Endothelial cell of umbilical vein (primary cell): ENCODE results near the gene GSN. TPM values are rescaled to one million over a fixed set of nuclear protein-coding genes. Genes with fewer than 3 reads are reported as not detected.

ENCODE experiments used
- BruUV-seq: library from RNA; stranded (reverse); fragments of 400-500 nt; replicated peaks from 2 replicates; lab custom pipeline; 2021; lab: Mats Ljungman, UMichigan
- CTCF ChIA-PET: fragments of 300-600, 350-600 bp; sonication (Branson Sonifier 250); formaldehyde crosslinking; loops from one replicate; lab custom pipeline; 2021; ENCODE audit warnings: antibody characterized with exemption, inconsistent platforms; lab: Charles Lee
- POLR2A ChIA-PET: fragments of 300-600, 350-600 bp; sonication (Branson Sonifier 250); formaldehyde crosslinking; loops from one replicate; lab custom pipeline; 2021; ENCODE audit warnings: antibody characterized with exemption, inconsistent platforms; lab: Charles Lee
- DNase-seq: peaks from one replicate; pipeline ENCODE4 v3.0.0-alpha.2; 2011; ENCODE audit warnings: low read depth, low spot score
- FAIRE-seq: peaks from 2 replicates; lab custom pipeline; 2011; peaks lifted over from hg19 to GRCh38; lab: Jason Lieb, UNC
- H2AFZ ChIP-seq: 2 replicates; pipeline ENCODE4 v1.6.0; 2012; ENCODE audit warnings: low read depth, low read length, control low read depth, inconsistent platforms
- H3K27ac ChIP-seq: 2 replicates; pipeline ENCODE4 v1.5.1; 2011; ENCODE audit warnings: low read depth, mild to moderate bottlenecking, control low read depth, low read length, moderate library complexity; ENCODE audit not compliant: insufficient read depth
- H3K27me3 ChIP-seq, 2 experiments: 2 replicates each; pipeline versions ENCODE4 v1.6.0 to v1.6.1; 2011; ENCODE audit warnings: low read length in 2 of 2, mixed read lengths in 1 of 2; ENCODE audit not compliant: control insufficient read depth in 2 of 2, insufficient read depth in 2 of 2
- H3K36me3 ChIP-seq, 2 experiments: 2 replicates in 1 of 2; 3 replicates in 1 of 2; pipeline ENCODE4 v1.5.1; 2011; ENCODE audit warnings: low read length in 2 of 2, mild to moderate bottlenecking in 1 of 2, moderate library complexity in 1 of 2; ENCODE audit not compliant: control insufficient read depth in 2 of 2, insufficient read depth in 2 of 2; ENCODE audit errors: extremely low read depth in 1 of 2
- H3K4me1 ChIP-seq: 3 replicates; pipeline ENCODE4 v1.5.1; 2011; ENCODE audit warnings: mild to moderate bottlenecking, low read length; ENCODE audit not compliant: control insufficient read depth, insufficient read depth; ENCODE audit errors: extremely low read depth
- H3K4me2 ChIP-seq: 2 replicates; pipeline ENCODE4 v1.6.1; 2011; ENCODE audit warnings: low read length, control low read depth, mixed read lengths; ENCODE audit not compliant: insufficient read depth
- H3K4me3 ChIP-seq, 3 experiments: fragments of 200-600 bp in 1 of 3; sonication (generic), shearing (Covaris generic) in 1 of 3; replicated peaks in 1 of 3; 2 replicates each; pipeline ENCODE4 v1.5.1; 2011 to 2016; ENCODE audit warnings: control low read depth in 3 of 3, low read length in 3 of 3, mild to moderate bottlenecking in 2 of 3, inconsistent platforms in 1 of 3, low read depth in 1 of 3, moderate library complexity in 1 of 3; ENCODE audit not compliant: insufficient read depth in 1 of 3
- H3K79me2 ChIP-seq: 2 replicates; pipeline ENCODE4 v1.6.0; 2012; ENCODE audit warnings: low read length, inconsistent platforms; ENCODE audit not compliant: control insufficient read depth, insufficient read depth
- H3K9ac ChIP-seq: replicated peaks from 2 replicates; pipeline ENCODE3; 2011; ENCODE audit warnings: low read length, control low read depth; ENCODE audit not compliant: insufficient read depth; ENCODE audit errors: extremely low read depth
- H3K9me1 ChIP-seq: replicated peaks from 3 replicates; pipeline ENCODE4 v1.6.0; 2011; ENCODE audit warnings: mild to moderate bottlenecking, low read length; ENCODE audit not compliant: control insufficient read depth, insufficient read depth; ENCODE audit errors: extremely low read depth
- H3K9me3 ChIP-seq: replicated peaks from 2 replicates; pipeline ENCODE4 v1.5.1; 2012; ENCODE audit warnings: low read length, inconsistent platforms; ENCODE audit not compliant: control insufficient read depth, insufficient read depth
- H4K20me1 ChIP-seq: replicated peaks from 2 replicates; pipeline ENCODE3; 2011; ENCODE audit warnings: mild to moderate bottlenecking, low read length; ENCODE audit not compliant: control insufficient read depth, insufficient read depth; ENCODE audit errors: extremely low read depth
- CTCF ChIP-seq, 2 donors: IDR thresholded peaks; 1 replicate in 1 of 2; 2 replicates in 1 of 2; pipeline ENCODE4 v1.5.1; 2011; ENCODE audit warnings: low read length in 2 of 2, mild to moderate bottlenecking in 2 of 2, moderate library complexity in 2 of 2, control low read depth in 1 of 2, inconsistent platforms in 1 of 2, low read depth in 1 of 2; ENCODE audit not compliant: insufficient read depth in 1 of 2; ENCODE audit errors: extremely low read depth in 1 of 2
- EZH2 ChIP-seq: IDR thresholded peaks from 2 replicates; pipeline ENCODE4 v1.6.1; 2012; ENCODE audit warnings: borderline replicate concordance, low read depth, mild to moderate bottlenecking, moderate library complexity, low read length, inconsistent platforms; ENCODE audit not compliant: severe bottlenecking
- FOS ChIP-seq: IDR thresholded peaks from 2 replicates; pipeline ENCODE4 v1.6.1; 2011; ENCODE audit warnings: mild to moderate bottlenecking, low read length, moderate library complexity, borderline replicate concordance; ENCODE audit not compliant: insufficient read depth
- GATA2 ChIP-seq: IDR thresholded peaks from 2 replicates; pipeline ENCODE4 v1.7.0; 2011; ENCODE audit warnings: low read depth, mild to moderate bottlenecking, moderate library complexity, mixed read lengths, low read length; ENCODE audit not compliant: insufficient read length, insufficient read depth
- JUN ChIP-seq: IDR thresholded peaks from 2 replicates; pipeline ENCODE4 v1.6.1; 2011; ENCODE audit warnings: borderline replicate concordance, low read depth; ENCODE audit not compliant: insufficient read length, insufficient read depth
- MAX ChIP-seq: IDR thresholded peaks from 2 replicates; pipeline ENCODE4 v1.6.1; 2011; ENCODE audit not compliant: insufficient read depth, insufficient read length
- MYC ChIP-seq: IDR thresholded peaks from one replicate; pipeline ENCODE4 v1.6.1; 2011; ENCODE audit warnings: mild to moderate bottlenecking, low read depth, low read length
- POLR2A ChIP-seq: IDR thresholded peaks from 2 replicates; pipeline ENCODE4 v1.6.1; 2012; ENCODE audit warnings: low read depth, mild to moderate bottlenecking, control low read depth, low read length
- POLR2AphosphoS5 ChIP-seq: IDR thresholded peaks from 2 replicates; pipeline ENCODE4 v1.6.1; 2012; ENCODE audit warnings: low read depth, mild to moderate bottlenecking, control low read depth, low read length, moderate library complexity; ENCODE audit not compliant: insufficient read depth
- dilution Hi-C: fragments of 300-500 bp; cut with MboI; formaldehyde crosslinking; loops from one replicate; pipeline ENCODE4 v1.15.0; 2019; ENCODE audit warnings: low sequenced_read_pairs; ENCODE audit not compliant: extremely low pct_ligation_motif_present
- intact Hi-C: fragments of 100-400 bp; cut with micrococcal nuclease; formaldehyde crosslinking; loops from one replicate; pipeline ENCODE4 v1.10.0; 2022
- polyA plus RNA-seq, 4 experiments: library from polyadenylated mRNA; depleted of rRNA in 3 of 4; stranded (reverse) in 3 of 4; unstranded in 1 of 4; fragments of >200 nt; gene quantifications; 2 replicates each; pipeline versions ENCODE4 v1.2.1 to v1.2.3, GENCODE V29; 2011 to 2012; ENCODE audit warnings: missing spikeins in 1 of 4
- total RNA-seq: library from RNA; stranded (reverse); gene quantifications from 2 replicates; pipeline ENCODE4 v1.2.3, GENCODE V29; 2021

Gene GSN
- total and polyA plus RNA-seq, 2 donors (not counting 3 experiments of a cell fraction or from before 2014, with no cell fraction given), result 130 to 232 TPM

GRCh38 chr9:121316852-121317373, 49.0 kb downstream of the GSN start:
- intact Hi-C loops, result no loop called here
- dilution Hi-C loops, result no loop called here
- POLR2A ChIA-PET, result no interaction called here

More at GRCh38 chr9:121316852-121317373, 49.0 kb downstream of the GSN start:
- DNase-seq (no peak), FAIRE-seq (no peak)
- Histone ChIP-seq H3K9me1 (no peaks in the 10 kb centered on the region), H3K4me2 (no peak overlapping the region), H3K9me3 (no peaks in the 10 kb centered on the region), H2AFZ (no peak overlapping the region), H3K27ac (no peak overlapping the region), H3K79me2 (no peaks in the 10 kb centered on the region), H3K9ac (no peak overlapping the region), H3K4me3 (no peak overlapping the region), H3K36me3 (peaks cover 12 to 28% of the 10 kb centered on the region in 2 experiments), H3K27me3 (no peaks in the 10 kb centered on the region), H3K4me1 (no peaks in the 10 kb centered on the region), H4K20me1 (no peaks in the 10 kb centered on the region)
- no peak for TF ChIP-seq POLR2A
- no peak for TF ChIP-seq EZH2
- no peak for TF ChIP-seq POLR2AphosphoS5
- TF ChIP-seq GATA2, result no peak
- no peak for TF ChIP-seq MAX
- TF ChIP-seq CTCF (IDR thresholded peaks at IDR 0.05; ENCODE audit: extremely low read depth in 1 of 2, insufficient read depth in 1 of 2, low read depth in 1 of 2, low read length in 2 of 2), result no peak
- no peak for TF ChIP-seq JUN
- TF ChIP-seq FOS, result no peak
- TF ChIP-seq MYC, result no peak
- no TSS peak for BruUV-seq
- CTCF ChIA-PET, result interaction anchor here (0.9 to 6.5 kb wide), 6 partner anchors 30 to 123 kb away, joined by 3 to 44 read pairs (median 16); no protein-coding TSS in a partner anchor
